Activated CD4-positive, CD25-positive, alpha-beta regulatory T cell treated with anti-CD3 and anti-CD28 coated beads, Interleukin-2, amount 50 U/mL, for 72 hours (primary cell): ENCODE results near the gene NANOS1.
A peak's percentile ranks its signal among the peaks of the same experiment; 100 is the strongest.

Experiments used
- DNase-seq: peaks from one replicate; pipeline ENCODE4 v3.0.0; 2021

The NANOS1 gene, protein sequence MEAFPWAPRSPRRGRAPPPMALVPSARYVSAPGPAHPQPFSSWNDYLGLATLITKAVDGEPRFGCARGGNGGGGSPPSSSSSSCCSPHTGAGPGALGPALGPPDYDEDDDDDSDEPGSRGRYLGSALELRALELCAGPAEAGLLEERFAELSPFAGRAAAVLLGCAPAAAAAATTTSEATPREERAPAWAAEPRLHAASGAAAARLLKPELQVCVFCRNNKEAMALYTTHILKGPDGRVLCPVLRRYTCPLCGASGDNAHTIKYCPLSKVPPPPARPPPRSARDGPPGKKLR

DNA sequence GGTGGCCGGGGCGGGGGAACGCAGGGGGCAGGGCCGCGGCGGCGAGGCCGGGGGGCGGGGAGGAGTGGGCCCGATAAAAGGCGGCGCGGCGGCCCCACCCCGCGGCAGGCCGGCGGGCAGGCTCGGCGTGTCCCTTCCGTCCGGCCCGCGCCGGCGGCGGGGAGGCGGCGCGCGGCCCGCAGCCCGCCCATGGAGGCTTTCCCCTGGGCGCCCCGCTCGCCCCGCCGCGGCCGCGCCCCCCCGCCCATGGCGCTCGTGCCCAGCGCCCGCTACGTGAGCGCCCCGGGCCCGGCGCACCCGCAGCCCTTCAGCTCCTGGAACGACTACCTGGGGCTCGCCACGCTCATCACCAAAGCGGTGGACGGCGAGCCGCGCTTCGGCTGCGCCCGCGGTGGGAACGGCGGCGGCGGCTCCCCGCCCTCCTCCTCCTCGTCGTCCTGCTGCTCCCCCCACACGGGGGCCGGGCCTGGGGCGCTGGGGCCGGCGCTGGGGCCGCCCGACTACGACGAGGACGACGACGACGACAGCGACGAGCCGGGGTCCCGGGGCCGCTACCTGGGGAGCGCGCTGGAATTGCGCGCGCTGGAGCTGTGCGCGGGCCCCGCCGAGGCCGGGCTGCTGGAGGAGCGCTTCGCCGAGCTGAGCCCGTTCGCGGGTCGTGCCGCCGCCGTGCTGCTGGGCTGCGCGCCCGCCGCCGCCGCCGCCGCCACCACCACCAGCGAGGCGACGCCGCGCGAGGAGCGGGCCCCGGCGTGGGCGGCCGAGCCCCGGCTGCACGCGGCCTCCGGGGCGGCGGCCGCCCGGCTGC lies at the start of gene NANOS1:
Gene NANOS1, plus strand, starts transcription at position 102 of the 808 bp plus-strand sequence. Its CDS starts 88 bp downstream, at position 190.
- DNase-seq, result peak; percentile 49

DNA sequence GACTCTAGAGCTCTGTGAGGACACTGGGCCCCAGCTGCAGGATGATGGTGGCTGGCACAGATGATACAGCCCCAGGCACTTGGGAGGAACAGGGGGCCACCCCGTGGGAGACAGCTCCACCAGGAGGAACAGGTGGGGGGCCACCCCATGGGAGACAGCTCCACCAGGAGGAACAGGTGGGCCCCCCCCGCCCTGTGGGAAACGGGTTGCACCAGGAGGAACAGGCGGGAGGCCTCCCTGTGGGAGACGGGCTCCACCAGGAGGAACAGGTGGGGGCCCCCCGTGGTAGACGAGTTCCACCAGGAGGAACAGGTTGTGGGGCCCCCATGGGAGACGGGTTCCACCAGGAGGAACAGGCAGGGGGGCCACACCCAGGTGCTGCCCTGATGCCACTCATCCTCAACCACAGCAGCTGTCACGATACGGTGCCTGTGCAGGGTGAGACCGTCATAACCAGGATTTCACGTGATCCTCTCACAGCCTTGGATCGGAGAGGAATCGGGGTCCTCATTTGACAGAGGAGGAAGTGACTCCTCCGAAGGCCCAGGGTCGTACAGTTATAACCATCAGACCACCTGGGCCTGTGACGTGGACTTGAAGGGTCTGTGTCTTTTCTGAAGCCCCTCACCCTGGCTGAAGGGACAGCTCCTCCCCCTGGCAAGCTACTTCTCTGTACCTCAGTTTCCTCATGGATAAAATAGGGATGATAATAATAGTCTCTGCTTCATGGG lies 49.2 kb upstream of the NANOS1 start:
- DNase-seq, result no peak

DNA sequence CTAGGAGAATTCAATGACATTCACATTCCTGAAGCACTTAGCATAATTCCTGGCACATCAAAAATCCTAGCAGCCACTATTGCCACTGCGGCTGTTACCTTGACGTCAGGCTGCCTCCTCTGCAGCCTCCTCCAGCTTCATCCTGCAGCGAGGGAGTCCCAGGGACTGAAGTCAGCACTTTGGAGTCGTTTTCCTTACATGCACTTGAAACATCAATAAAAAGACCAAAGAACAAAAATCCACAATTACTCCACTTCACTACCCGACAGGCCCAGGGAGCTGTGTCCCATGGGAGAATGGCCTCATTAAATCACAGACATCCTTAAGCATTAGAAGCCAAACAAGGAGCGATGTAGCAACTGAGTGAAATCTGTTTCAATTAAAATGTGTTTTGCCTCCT lies 48.6 kb upstream of the NANOS1 start:
- DNase-seq, result no peak

DNA sequence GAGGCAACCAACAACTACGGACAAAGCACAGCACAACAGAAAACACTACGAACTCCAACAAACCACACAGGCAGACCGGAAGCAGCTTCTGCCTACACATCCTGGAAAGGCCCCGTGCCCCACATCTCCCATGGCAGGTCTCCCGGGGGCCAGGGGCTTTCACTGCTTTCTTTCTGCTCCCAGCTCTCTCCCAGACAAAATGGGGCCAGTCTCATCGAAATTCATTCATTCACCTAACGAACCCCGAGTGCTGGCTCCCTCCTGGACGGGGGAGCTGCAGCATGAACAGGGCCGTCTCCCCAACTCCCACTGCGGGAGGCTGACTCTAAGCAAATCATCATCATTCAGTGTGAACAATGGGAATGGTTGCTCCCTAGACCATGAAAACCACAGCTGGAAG lies 47.6 kb upstream of the NANOS1 start:
- no peak for DNase-seq

DNA sequence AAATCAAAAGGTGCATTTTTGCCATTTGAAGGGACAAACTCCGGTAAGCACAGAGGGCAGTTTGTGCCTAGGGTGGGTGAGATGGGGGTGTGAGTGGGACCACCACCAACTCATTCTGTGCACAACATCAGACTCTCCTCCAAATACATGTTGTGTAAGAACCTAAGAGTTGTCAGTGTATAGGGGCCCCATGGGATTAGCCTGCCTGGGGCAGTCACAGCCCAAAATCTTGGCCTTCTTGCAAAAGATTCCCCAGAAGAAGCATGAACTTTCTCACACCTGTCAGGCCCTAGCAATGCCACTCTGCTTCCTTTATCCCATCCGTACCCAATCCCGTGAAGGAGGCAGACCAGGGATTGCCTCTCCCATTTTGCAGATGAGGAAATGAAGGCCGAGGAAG lies 47.1 kb upstream of the NANOS1 start:
- no peak for DNase-seq

DNA sequence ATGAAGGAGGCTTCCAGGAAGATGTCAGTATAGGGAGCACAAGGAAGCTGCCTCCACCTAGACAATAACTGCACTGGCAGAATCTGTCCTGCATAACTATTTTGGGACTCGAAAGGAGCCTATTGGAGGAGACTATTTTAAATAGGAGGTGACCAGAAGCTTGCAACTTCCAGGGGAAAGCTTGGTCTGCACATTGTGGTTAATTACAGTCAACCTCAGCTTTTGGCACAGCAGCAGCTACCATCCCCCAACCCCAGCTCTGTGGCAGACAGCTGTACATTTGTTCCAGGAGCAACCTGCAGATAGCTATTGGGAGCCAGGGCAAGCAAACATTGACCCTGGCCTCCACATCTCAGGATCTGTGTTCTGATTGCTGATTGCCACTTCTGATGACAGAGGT lies 46.3 kb upstream of the NANOS1 start:
- DNase-seq, result no peak

DNA sequence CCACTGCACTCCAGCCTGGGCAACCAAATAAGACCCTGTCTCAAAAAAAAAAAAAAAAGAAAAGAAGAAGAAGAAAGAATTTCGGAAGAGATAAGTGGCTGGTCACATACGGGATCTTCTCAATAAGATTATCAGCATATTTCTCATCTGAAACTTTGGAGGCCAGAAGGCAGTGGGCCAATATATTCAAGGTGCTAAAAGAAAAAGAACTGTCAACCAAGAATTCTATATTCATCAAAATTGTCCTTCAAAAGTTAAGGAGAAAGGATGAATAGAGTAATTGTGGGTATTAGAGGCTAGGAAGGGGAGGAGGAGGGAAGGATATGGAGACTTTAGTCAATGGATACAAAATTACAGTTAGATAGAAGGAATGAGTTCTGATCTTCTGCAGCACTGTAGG lies 43.9 kb upstream of the NANOS1 start:
- DNase-seq, result no peak

DNA sequence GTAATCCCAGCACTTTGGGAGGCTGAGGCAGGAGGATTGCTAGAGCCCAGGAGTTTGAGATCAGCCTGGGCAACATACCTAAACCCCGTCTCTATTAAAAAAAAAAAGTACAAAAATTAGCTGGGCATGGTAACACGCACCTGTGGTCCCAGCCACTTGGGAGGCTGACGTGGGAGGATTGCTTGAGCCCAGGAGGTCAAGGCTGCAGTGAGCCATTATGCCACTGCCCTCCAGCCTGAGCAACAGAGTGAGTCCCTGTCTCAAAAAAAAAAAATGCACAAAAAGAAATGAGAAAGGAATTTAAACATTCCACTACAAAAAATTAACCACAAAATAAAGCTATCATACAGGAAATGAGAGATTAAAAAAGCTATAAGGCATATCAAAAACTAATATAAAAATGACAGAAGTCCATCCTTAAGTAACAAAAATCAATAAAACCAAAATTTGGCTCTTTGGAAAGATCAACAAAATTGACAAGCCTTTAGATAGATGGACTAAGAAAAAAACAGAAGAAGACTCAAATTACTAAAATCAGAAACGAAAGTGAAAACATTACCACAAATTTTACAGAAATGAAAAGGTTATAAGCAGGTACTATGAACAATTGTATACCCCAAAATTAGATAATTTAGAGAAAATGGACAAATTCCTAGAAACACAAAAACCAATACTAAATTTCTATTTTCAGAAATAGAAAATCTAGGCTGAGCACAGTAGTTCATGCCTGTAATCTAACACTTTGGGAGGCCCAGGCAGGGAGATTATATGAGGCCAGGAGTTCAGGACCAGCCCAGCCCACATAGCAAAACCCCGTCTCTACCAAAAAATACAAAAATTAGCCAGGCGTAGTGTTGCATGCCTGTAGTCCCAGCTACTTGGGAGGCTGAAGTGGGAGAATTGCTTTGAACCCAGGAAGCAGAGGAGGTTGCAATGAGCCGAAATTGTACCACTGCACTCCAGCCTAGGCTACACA lies 42.4 kb upstream of the NANOS1 start:
- DNase-seq, result no peak

DNA sequence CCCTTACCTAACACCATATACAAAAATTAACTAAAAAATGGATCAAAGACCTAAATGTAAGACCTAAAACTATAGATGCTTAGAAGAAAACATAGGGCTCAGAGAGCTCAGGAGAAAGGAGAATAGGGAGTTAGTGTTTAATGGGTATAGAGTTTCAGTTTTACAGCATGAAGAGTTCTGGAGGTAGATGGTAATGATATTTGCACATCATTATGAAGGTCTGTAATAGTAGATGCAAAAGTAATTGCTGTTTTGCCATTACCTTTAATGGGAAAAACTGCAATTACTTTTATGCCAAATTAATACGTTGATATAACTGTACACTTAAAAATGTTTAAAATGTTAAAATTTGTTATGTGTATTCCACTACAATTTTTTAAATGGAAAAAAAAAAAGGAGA lies 39.2 kb upstream of the NANOS1 start:
- DNase-seq, result no peak

DNA sequence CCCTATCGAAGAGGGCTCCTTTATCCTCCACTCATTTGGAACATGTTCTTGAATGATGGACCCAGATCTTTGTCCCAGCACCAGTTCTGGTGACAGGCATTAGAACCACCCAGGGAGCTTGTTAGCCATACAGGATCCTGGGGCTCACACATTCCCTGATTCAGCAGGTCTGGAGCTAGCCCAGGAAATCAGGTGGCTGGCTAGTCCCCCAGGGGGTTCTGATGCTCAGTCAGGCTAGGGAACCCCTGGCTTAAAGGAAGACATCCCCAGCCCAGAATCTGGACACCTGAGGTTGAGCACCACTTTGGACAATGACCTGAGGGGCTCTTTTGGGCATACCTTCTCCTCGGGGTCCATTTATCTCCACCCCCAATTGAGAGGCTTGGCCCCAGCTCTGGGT lies 37.0 kb upstream of the NANOS1 start:
- no peak for DNase-seq

DNA sequence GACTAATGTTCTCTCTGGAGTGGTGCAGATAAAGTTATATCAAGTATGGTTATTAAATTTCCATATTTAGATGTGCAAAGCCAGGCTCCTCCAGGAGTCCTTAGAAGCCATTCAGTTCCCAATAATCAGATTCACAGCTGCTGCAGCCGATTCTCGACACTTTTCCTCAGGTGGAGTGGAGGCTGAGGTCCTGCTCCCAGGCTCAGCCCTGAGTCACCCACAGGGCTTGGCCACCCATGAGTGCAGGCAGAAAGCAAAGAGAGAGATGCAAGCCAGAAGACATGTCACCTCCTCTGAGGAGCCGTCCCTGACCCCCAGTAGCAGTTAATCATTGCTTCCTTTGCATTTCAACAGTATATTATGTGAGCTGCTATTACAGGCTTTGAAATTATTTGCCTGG lies 36.3 kb upstream of the NANOS1 start:
- no peak for DNase-seq

DNA sequence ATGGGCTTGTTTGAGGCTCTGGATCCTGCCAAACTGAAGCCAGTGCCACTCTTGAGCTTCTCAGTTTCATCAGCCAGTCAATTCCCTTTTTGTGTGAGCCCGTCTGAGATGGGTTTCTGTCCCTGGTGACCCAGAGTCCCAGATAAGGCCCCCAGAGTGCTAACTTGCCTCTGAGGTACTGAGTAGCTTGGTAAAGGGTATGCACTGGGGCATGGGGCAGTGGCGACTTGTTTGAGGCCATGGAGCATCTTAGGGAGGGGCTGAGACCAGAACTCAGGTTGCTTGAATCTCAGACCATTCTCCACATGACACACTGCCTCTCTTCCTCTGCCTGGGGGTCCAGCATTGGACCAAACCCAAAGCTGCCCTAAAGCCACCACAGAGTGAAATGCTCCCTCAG lies 35.2 kb upstream of the NANOS1 start:
- DNase-seq, result no peak

DNA sequence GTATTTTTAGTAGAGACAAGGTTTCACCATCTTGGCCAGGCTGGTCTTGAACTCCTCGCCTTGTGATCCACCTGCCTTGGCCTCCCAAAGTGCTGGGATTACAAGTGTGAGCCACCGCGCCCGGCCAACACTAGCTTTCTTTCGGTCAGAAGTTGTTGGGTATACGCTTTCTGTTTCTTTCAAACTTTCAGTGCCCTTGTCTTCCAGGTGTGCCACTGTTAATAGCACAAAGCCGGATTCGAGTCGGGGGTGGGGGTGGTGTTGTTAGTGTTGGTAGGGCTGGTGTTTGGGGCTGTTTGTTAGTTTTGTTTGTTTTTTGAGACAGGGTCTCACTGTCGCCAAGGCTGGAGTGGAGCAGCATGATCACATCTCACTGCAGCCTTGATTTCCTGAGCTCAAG lies 33.8 kb upstream of the NANOS1 start:
- DNase-seq, result no peak

DNA sequence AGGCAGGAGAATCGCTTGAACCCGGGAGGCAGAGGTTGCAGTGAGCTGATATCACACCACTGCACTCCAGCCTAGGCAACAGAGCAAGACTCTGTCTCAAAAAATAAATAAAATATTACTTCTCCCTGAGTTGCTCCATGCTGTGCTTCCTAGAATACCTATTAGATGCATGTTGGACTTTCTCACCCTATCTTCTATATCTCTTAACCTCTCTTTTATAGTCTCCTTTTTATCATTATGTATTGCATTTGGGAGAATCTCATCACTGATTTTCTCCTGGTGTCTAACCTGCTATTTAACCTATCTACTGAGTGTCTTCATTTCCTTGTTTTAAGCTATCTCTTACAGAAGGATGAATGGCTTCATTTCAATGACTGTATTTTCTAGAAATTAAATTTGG lies 32.1 kb upstream of the NANOS1 start:
- DNase-seq, result no peak

DNA sequence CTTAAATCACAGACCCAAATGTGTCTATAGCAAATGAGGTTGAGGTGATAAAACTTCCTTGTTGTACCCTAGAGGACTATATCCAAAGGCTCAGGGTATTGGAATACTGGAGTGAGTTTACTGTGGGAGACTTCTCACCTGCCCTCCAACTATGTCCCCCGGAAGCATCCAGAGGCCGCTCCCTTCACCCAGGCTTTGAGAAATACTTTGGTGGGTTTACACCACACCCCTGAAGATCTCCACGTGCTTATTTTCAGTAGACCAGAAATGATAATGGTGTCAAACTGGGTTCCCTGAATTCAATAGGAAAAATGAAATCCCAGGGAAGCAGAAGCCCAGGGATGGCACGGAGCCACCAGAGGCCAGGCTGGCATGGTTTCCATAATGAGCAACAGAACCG lies 31.3 kb upstream of the NANOS1 start:
- no peak for DNase-seq

DNA sequence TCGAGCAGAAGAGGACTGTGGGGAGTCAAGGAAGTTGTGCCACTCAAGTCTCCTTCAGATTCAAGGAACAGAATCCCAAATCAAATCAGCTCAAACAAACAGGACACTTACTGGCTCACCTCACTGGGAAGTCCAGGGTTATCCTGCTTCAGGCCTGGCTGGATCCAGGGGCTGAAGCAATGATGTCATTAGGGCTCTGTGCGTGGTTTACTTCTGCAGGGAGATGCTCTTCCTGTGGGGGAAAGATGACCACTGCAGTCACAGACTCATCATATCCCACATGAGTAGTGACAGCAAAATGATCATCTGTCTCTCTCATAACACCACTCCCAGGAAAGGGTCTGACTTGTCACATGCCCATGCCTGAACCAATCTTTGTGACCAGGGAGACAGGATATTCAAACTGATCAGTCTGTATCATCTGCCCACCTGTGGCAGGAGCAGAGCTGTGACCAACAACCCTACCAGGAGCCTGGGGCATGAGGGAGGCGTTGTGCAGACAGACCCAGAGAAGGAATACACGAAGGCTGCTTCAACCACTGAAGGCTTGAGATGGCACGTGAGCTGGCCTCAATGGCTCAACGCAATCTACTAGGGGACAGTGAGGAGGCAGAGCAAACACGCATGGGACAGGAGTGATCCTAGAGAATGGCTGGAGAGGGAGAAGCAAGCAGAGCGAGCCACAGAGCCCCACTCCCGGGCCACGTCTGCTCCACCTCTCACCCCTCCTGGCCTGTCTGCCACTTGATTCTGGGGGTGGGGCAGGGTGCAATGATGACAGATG lies 27.6 kb upstream of the NANOS1 start:
- no peak for DNase-seq

DNA sequence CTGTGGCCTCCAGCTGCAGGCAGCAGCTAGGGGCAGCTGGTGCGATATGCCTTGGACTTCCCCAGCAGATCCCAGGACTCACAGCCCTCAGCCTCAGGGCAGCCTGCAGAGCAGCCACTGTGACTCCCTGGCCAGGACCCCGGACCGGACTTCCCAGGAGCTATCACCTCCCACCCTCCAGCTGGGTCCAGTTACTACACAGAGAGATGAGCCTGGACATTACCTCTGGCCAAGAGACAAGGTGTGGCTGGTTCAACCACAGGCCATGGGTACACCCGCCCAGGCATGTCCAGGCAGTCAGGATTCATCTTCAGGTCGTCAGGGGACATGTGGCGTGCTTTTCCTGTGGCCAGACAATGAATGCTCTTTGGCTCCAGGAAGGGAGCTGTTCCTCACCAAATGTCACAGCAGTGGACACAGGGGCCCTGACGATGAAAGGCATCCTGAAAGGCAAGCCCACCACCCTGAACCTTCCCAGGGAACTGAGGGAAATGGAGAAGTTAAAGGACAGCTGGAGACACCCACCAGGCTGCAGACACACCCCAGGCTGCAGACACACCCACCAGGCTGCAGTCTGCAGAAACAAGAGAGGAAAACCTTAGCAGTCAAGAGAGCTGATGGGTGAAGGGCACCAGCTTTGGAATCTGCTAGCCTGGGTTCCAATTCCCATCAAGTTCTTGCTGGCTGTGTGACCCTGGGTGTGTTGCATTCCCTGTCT lies 25.8 kb upstream of the NANOS1 start:
- no peak for DNase-seq

DNA sequence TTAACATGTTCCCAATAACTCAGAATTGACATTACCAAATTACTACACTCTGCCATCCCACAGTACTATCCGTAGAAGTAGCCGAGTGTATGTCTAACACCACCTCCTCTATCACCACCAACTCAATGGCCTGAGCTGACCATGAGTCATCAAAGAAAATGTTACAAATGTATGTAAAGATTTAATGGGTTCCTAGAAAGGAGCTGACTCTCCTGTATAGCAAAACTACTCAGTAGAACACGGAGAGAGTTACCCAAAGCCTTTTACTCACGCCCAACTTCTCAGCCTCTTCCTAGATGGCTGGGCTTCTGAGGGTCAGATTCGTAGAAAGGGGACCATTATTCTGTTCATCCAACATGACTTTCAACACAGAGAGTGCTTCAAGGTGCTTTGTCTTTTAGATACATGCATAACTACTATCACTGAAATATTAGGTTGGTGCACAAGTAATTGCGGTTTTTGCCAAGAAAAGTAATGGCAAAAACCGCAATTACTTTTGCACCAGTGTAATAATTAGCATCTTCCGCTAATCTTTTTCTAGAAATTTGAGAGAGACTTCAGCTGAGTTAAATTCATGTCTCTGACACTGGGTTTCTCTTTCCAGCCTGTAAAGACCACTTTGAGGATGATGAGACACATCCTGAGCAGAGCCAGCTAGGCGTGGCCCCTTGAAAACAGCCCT lies 24.0 kb upstream of the NANOS1 start:
- DNase-seq, result no peak

DNA sequence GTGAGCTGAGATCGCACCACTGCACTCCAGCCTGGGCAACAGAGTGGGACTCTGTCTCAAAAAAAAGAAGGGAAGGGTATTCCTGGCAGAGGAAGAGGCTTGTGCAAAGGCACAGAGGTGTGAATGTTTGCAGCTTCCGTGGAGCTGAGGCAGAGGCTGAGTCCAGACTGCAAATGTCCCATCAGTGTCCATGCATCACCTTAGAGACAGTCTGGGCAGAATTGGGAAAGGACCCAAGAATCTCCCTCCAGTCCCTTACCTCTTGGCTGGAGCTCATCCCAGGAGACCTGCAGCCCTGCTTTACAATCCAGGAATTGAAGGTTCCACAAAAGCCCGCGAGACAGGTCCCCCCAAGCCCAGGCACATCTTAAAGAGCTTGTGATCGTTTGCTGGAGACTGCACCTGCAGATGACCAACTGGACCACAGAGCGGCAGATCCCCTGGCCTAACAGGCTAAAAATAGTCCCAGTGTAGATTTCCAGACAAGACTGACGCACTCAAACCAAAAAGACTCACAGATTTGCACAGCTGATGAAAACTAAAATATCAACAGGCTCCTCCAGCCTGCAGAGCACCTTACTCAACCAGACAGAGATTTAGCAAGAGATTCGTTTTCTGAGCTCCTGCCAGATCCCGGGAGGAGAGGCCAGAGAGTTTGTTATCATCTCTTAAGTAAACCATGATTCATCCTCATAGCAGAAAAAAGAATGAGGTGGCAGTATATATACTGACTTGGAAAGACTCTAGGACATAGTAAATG lies 22.9 kb upstream of the NANOS1 start:
- DNase-seq, result no peak

DNA sequence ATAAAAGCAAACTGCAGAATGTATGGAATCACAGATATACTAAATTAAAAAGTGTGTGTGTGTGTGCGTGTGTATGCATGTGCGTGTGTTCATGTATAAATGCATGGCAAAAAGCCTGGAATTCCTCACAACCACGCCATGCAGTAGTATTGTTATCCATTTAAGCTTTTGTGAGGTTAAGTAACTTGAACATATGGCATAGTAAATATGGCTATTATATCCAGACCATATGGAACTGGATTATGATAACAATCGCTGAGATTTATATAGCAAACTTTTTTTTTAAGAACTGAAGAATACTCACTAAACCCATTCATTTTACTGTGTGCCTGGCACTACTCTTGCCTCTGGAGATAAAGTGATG lies 22.3 kb upstream of the NANOS1 start:
- no peak for DNase-seq
